IMR-90 (cell line): ENCODE measurements around the gene LSG1. TPM values are rescaled to one million over a fixed set of nuclear protein-coding genes. Genes with fewer than 3 reads are reported as not detected.

Experiments
- ATAC-seq: fragments of 200-7000 bp; cut with Tn5 transposase; 2 replicates; pipeline ENCODE4 v1.9.1; 2020; ENCODE audit warnings: low read depth, mild to moderate bottlenecking, moderate library complexity
- BruUV-seq: library from RNA; stranded (reverse); fragments of 400-500 nt; replicated peaks from 2 replicates; lab custom pipeline; 2021; lab: Mats Ljungman, UMichigan
- CTCF ChIA-PET: fragments of 300-600 bp; formaldehyde crosslinking; extraction: SDS; loops from one replicate; lab custom pipeline; 2021; ENCODE audit warnings: antibody characterized with exemption; lab: Yijun Ruan, JAX
- POLR2A ChIA-PET: fragments of 300-600 bp; sonication (Branson Sonifier 250); formaldehyde crosslinking; loops from one replicate; lab custom pipeline; 2022; ENCODE audit warnings: antibody characterized with exemption; ENCODE audit not compliant: unreplicated experiment; lab: Charles Lee
- DNase-seq: peaks from one replicate; pipeline ENCODE4 v3.0.0; 2013
- H2AFZ ChIP-seq: replicated peaks from 2 replicates; pipeline ENCODE3; 2013; ENCODE audit warnings: low read length, mild to moderate bottlenecking; ENCODE audit not compliant: poor library complexity
- H2AK5ac ChIP-seq: 2 replicates; pipeline ENCODE4 v1.6.1; 2013; ENCODE audit warnings: low read depth, low read length, inconsistent platforms
- H2AK9ac ChIP-seq: replicated peaks from 2 replicates; pipeline ENCODE3; 2013; ENCODE audit warnings: mild to moderate bottlenecking, low read depth, low read length, moderate library complexity; ENCODE audit not compliant: poor library complexity
- H2BK120ac ChIP-seq: 2 replicates; pipeline ENCODE4 v1.6.1; 2013; ENCODE audit warnings: low read depth, low read length, inconsistent platforms
- H2BK15ac ChIP-seq: 3 replicates; pipeline ENCODE4 v1.6.1; 2013; ENCODE audit warnings: low read depth, low read length, inconsistent platforms
- H2BK20ac ChIP-seq: 2 replicates; pipeline ENCODE4 v1.6.1; 2013; ENCODE audit warnings: low read depth, mild to moderate bottlenecking, inconsistent platforms, low read length, moderate library complexity
- H2BK5ac ChIP-seq: 2 replicates; pipeline ENCODE4 v1.6.1; 2013; ENCODE audit warnings: mild to moderate bottlenecking, low read depth, low read length, inconsistent platforms; ENCODE audit not compliant: poor library complexity, severe bottlenecking
- H3K14ac ChIP-seq: replicated peaks from 2 replicates; pipeline ENCODE4 v1.6.1; 2013; ENCODE audit warnings: low read depth, low read length, inconsistent platforms
- H3K18ac ChIP-seq: 2 replicates; pipeline ENCODE4 v1.6.1; 2013; ENCODE audit warnings: low read depth, low read length, control low read depth
- H3K23ac ChIP-seq: 2 replicates; pipeline ENCODE4 v1.6.1; 2013; ENCODE audit warnings: low read depth, low read length, inconsistent platforms
- H3K27ac ChIP-seq: 2 replicates; pipeline ENCODE4 v1.5.1; 2013; ENCODE audit warnings: mild to moderate bottlenecking, control low read depth, low read length; ENCODE audit not compliant: insufficient read depth
- H3K27me3 ChIP-seq: 2 replicates; pipeline ENCODE4 v1.6.1; 2013; ENCODE audit warnings: low read length; ENCODE audit not compliant: control insufficient read depth, insufficient read depth
- H3K36me3 ChIP-seq: 2 replicates; pipeline ENCODE4 v1.6.1; 2013; ENCODE audit warnings: low read length, mixed read lengths; ENCODE audit not compliant: control insufficient read depth, insufficient read depth
- H3K4ac ChIP-seq: 2 replicates; pipeline ENCODE4 v1.6.1; 2013; ENCODE audit warnings: low read depth, low read length, inconsistent platforms
- H3K4me1 ChIP-seq: 2 replicates; pipeline ENCODE4 v1.6.1; 2013; ENCODE audit warnings: low read length, mixed read lengths; ENCODE audit not compliant: control insufficient read depth, insufficient read depth
- H3K4me2 ChIP-seq: 2 replicates; pipeline ENCODE4 v1.6.1; 2013; ENCODE audit warnings: low read depth, mild to moderate bottlenecking, control low read depth, low read length, moderate library complexity
- H3K4me3 ChIP-seq: 2 replicates; pipeline ENCODE4 v1.5.1; 2013; ENCODE audit warnings: low read depth, mild to moderate bottlenecking, control low read depth, low read length, moderate library complexity; ENCODE audit not compliant: insufficient read depth
- H3K56ac ChIP-seq: 2 replicates; pipeline ENCODE4 v1.6.1; 2013; ENCODE audit warnings: low read length, inconsistent platforms; ENCODE audit not compliant: insufficient read depth; ENCODE audit errors: extremely low read depth
- H3K79me1 ChIP-seq, 2 experiments: 2 replicates each; pipeline ENCODE4 v1.6.1; 2013; ENCODE audit warnings: low read length in 2 of 2, inconsistent platforms in 1 of 2, low read depth in 1 of 2
- H3K9ac ChIP-seq: 2 replicates; pipeline ENCODE4 v1.6.1; 2013; ENCODE audit warnings: low read depth, low read length, control low read depth
- H3K9me1 ChIP-seq: 2 replicates; pipeline ENCODE4 v1.6.1; 2013; ENCODE audit warnings: low read length, inconsistent platforms; ENCODE audit not compliant: insufficient read depth
- H3K9me3 ChIP-seq: 2 replicates; pipeline ENCODE4 v1.6.1; 2013; ENCODE audit warnings: low read length; ENCODE audit not compliant: control insufficient read depth, insufficient read depth
- H4K20me1 ChIP-seq: 2 replicates; pipeline ENCODE4 v1.6.1; 2013; ENCODE audit warnings: low read length, inconsistent platforms; ENCODE audit not compliant: insufficient read depth
- H4K5ac ChIP-seq: 2 replicates; pipeline ENCODE4 v1.6.1; 2013; ENCODE audit warnings: mild to moderate bottlenecking, low read depth, low read length, control low read depth
- H4K8ac ChIP-seq, 2 experiments: 2 replicates each; pipeline ENCODE4 v1.6.1; 2013; ENCODE audit warnings: low read depth in 2 of 2, low read length in 2 of 2, control low read depth in 1 of 2, inconsistent platforms in 1 of 2
- H4K91ac ChIP-seq: 2 replicates; pipeline ENCODE4 v1.6.1; 2013; ENCODE audit warnings: low read depth, low read length, inconsistent platforms; ENCODE audit not compliant: insufficient read depth
- BHLHE40 ChIP-seq: fragments of 150-350 bp; IDR thresholded peaks from 2 replicates; pipeline ENCODE4 v1.6.1; 2016; ENCODE audit warnings: mild to moderate bottlenecking, low read depth, low read length
- CTCF ChIP-seq: conservative IDR thresholded peaks from 2 replicates; pipeline ENCODE4 v1.5.1; 2012; ENCODE audit warnings: mild to moderate bottlenecking, low read depth, low read length, improper control_type of control experiment
- ELK1 ChIP-seq: fragments of 150-350 bp; IDR thresholded peaks from 2 replicates; pipeline ENCODE4 v1.6.1; 2016; ENCODE audit warnings: low read depth, mild to moderate bottlenecking, low read length, moderate library complexity, borderline replicate concordance
- FOS ChIP-seq: fragments of 150-350 bp; IDR thresholded peaks from 2 replicates; pipeline ENCODE4 v1.6.1; 2016; ENCODE audit warnings: low read depth, low read length
- MAFK ChIP-seq: IDR thresholded peaks from 2 replicates; pipeline ENCODE4 v1.6.1; 2012; ENCODE audit warnings: low read depth, low read length, improper control_type of control experiment
- MAZ ChIP-seq: IDR thresholded peaks from 2 replicates; pipeline ENCODE4 v1.6.1; 2012; ENCODE audit warnings: low read depth, mild to moderate bottlenecking, low read length, improper control_type of control experiment, moderate library complexity, borderline replicate concordance
- POLR2A ChIP-seq: IDR thresholded peaks from 2 replicates; pipeline ENCODE4 v1.6.1; 2012; ENCODE audit warnings: mild to moderate bottlenecking, low read depth, low read length
- RAD21 ChIP-seq: IDR thresholded peaks from 2 replicates; pipeline ENCODE4 v1.6.1; 2012; ENCODE audit warnings: low read length, improper control_type of control experiment
- RCOR1 ChIP-seq: IDR thresholded peaks from 2 replicates; pipeline ENCODE4 v1.6.1; 2012; ENCODE audit warnings: mild to moderate bottlenecking, low read length, improper control_type of control experiment; ENCODE audit not compliant: insufficient replicate concordance
- SMC3 ChIP-seq: fragments of 150-350 bp; IDR thresholded peaks from 2 replicates; pipeline ENCODE4 v1.6.1; 2016; ENCODE audit warnings: low read depth, mild to moderate bottlenecking, antibody characterized with exemption, low read length, moderate library complexity
- USF2 ChIP-seq: fragments of 150-350 bp; IDR thresholded peaks from 2 replicates; pipeline ENCODE4 v1.6.1; 2017; ENCODE audit warnings: mild to moderate bottlenecking, antibody characterized with exemption, low read length, low read depth
- WGBS, 2 experiments: methylation state at CpG; one replicate each; pipeline versions ENCODE4 v1.1.5 to v1.1.7; 2013; ENCODE audit warnings: missing lambda C conversion rate in 2 of 2; ENCODE audit not compliant: insufficient read length in 1 of 2; ENCODE audit errors: extremely low coverage in 2 of 2; 5-methylcytosine and 5-hydroxymethylcytosine counted together
- dilution Hi-C: fragments of 300-500 bp; cut with HindIII; formaldehyde crosslinking; loops from one replicate; pipeline ENCODE4 v1.14.3; 2018; ENCODE audit warnings: low sequenced_read_pairs; ENCODE audit not compliant: unreplicated experiment
- in situ Hi-C: fragments of 300-500 bp; cut with MboI; formaldehyde crosslinking; loops from 3 replicates; pipeline ENCODE4 v1.14.3; 2019; ENCODE audit warnings: low sequenced_read_pairs, inconsistent platforms, mixed read lengths
- intact Hi-C: fragments of 100-400 bp; cut with micrococcal nuclease; formaldehyde crosslinking; loops from 2 replicates; pipeline ENCODE4 v1.10.0; 2022
- polyA plus RNA-seq, 3 experiments: library from polyadenylated mRNA; depleted of rRNA; stranded (reverse); fragments of >200 nt; gene quantifications; 2 replicates each; pipeline ENCODE4 v1.2.3, GENCODE V29; 2012; ENCODE audit warnings: low replicate concordance in 1 of 3
- total RNA-seq: library from RNA; depleted of rRNA; stranded (reverse); fragments of >200 nt; gene quantifications from 2 replicates; pipeline ENCODE4 v1.2.3, GENCODE V29; 2012

The LSG1 gene
- total and polyA plus RNA-seq, 2 of the 4 experiments (the other 2 are of a cell fraction), result 26.8 to 45.2 TPM

DNA sequence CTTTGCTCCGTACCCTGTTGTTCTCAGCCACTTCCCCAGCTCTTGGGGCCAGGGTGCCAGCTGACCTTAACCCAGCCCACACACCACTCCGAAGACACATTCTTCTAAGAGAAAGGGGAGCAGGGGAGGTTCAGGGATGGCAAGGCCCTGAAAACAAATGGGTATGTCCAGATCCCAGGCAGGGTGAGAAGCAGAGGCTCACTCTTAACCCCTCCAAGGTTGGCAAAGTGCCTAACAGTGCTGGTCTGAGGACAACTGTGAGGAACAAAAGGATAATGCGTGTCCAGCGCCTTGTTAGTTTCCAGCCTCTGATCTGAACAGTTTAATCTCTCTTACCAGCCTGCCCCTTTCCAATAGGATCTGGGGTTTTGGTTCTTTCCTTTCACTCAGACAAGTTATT lies 40.3 kb downstream of the LSG1 start:
- Histone ChIP-seq H2AK5ac (no peak overlapping the region), H2BK5ac (no peak overlapping the region), H4K8ac (no peak overlapping the region), H3K18ac (no peak overlapping the region), H2BK120ac (no peak overlapping the region), H2AK9ac (no peak overlapping the region), H3K56ac (no peak overlapping the region), H2BK20ac (no peak overlapping the region), H3K9ac (no peak overlapping the region), H3K27me3 (no peaks in the 10 kb centered on the region), H3K4me3 (no peak overlapping the region), H4K91ac (no peak overlapping the region), H3K9me1 (peaks cover 10% of the 10 kb centered on the region), H2AFZ (no peak overlapping the region), H4K5ac (no peak overlapping the region), H3K79me1 (peaks cover 26 to 46% of the 10 kb centered on the region in 2 experiments), H3K36me3 (peaks cover 26% of the 10 kb centered on the region), H4K20me1 (no peaks in the 10 kb centered on the region), H2BK15ac (no peak overlapping the region), H3K23ac (peak overlapping the region; percentile 36; the same call in 1 of the 2 replicates), H3K4me1 (peaks cover 3% of the 10 kb centered on the region), H3K4ac (no peak overlapping the region), H3K9me3 (no peaks in the 10 kb centered on the region; the same call in 1 of the 2 replicates), H3K14ac (no peak overlapping the region), H3K27ac (no peak overlapping the region), H3K4me2 (no peak overlapping the region; the same call in 1 of the 2 replicates)
- no TSS peak for BruUV-seq
- DNase-seq (no peak), ATAC-seq (no peak)
- no CpG with 5 or more reads among the region's 4 CpGs for WGBS, 2 experiments
- TF ChIP-seq CTCF (no peak), MAFK (no peak), RAD21 (no peak), SMC3 (no peak), ELK1 (no peak), USF2 (no peak), POLR2A (no peak), RCOR1 (no peak), FOS (no peak), MAZ (no peak), BHLHE40 (no peak)
- dilution Hi-C loops, result no loop called here
- intact Hi-C loops, result no loop called here
- ChIA-PET POLR2A (no interaction called here), CTCF (no interaction called here)
- in situ Hi-C loops, result no loop called here
